Peyer's patch (tissue), 4 donors: Measurements from ENCODE around the gene MAML2.

Experiments
- CTCF ChIP-seq, 6 experiments: fragments of 450-650 bp in 4 of 6; fragments of 200-600 bp in 2 of 6; sonication (generic) in 1 of 6; IDR thresholded peaks; one replicate each; pipeline ENCODE4 v1.5.1; 2017 to 2019; ENCODE audit warnings: antibody characterized with exemption in 6 of 6, mild to moderate bottlenecking in 3 of 6, moderate library complexity in 1 of 6
- POLR2A ChIP-seq, 2 donors: fragments of 450-650 bp; IDR thresholded peaks; one replicate each; pipeline ENCODE4 v1.5.1; 2017; ENCODE audit warnings: antibody characterized with exemption in 2 of 2, mild to moderate bottlenecking in 2 of 2, moderate library complexity in 2 of 2

GRCh38 chr11:96200243-96200642 lies 142.8 kb downstream of the MAML2 start:
- no peak for TF ChIP-seq CTCF (IDR thresholded peaks at IDR 0.05)
- no peak for TF ChIP-seq POLR2A (IDR thresholded peaks at IDR 0.05)
